IPS-15b (cell line): Measurements from ENCODE around the gene DYTN.

ENCODE experiments used
- H3K27me3 ChIP-seq: one replicate; pipeline ENCODE4 v1.6.1; 2013; ENCODE audit warnings: low read length; ENCODE audit not compliant: control insufficient read depth, insufficient read depth
- H3K36me3 ChIP-seq: one replicate; pipeline ENCODE4 v1.6.1; 2013; ENCODE audit warnings: low read length; ENCODE audit not compliant: control insufficient read depth, insufficient read depth
- H3K4me1 ChIP-seq: one replicate; pipeline ENCODE4 v1.6.1; 2013; ENCODE audit warnings: mild to moderate bottlenecking, low read length; ENCODE audit not compliant: control insufficient read depth, insufficient read depth
- H3K4me3 ChIP-seq: one replicate; pipeline ENCODE4 v1.5.1; 2013; ENCODE audit warnings: low read depth, low read length
- H3K9ac ChIP-seq: one replicate; pipeline ENCODE4 v1.6.1; 2013; ENCODE audit warnings: low read depth, mild to moderate bottlenecking, low read length
- H3K9me3 ChIP-seq: one replicate; pipeline ENCODE4 v1.6.1; 2013; ENCODE audit warnings: mild to moderate bottlenecking, low read length; ENCODE audit not compliant: control insufficient read depth, insufficient read depth

The DYTN gene

DNA sequence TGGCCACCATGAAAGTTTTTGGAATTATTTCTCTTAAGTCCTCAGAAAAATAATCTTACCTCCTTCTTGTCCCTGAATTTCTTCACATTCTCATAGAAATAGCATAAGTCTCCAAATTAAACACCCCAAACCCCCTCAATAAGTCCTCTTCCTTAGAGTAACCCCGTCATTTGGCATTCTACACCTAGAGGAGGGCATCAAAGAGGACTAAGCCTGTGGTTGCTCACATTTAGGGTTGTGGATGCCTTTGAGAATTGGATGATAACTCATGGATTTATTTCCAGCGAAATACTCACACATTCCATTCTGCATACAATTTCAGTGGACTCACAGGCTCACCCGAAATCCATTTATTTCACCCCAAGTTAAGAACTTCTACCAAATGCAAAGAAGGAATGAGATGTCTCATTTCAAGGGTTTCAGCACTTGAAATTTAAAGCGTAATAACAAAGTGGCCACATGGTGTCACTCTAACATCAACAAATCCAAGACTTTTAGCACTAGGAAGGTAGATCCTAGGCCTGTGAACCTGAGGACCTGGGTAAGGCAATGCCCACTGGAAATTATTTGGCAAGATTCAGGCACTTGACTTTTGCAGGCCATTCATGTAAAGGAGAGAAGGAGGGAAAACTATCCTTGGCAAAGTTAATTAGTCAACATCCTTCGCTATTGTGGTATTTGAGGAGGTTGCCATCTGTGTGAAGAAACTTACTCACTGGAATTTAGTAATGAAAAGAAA is 24.6 kb downstream of the DYTN start:
- Histone ChIP-seq H3K4me1 (no peaks in the 10 kb centered on the region), H3K27me3 (no peaks in the 10 kb centered on the region), H3K4me3 (no peak overlapping the region), H3K9me3 (no peaks in the 10 kb centered on the region), H3K9ac (no peak overlapping the region), H3K36me3 (no peaks in the 10 kb centered on the region)

DNA sequence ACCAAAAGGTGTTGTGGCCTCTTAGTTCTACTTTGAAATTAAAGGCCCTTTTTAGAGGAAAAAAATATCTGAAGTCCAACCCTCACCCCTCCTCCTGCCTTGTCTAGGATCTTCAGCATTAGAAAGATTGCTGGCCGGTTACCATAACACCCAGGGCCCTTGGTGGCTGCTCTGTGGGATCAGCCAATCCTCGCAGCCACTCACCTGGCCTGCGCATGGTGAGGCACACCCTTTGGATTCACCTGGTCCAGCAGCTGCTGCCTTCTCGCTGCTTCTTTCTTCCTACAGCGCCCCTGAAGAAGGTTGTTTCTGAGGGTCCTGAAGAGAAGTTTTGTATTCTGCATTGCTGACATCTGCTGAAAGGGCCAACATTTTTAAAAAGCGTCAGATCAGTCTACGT is 25.2 kb downstream of the DYTN start:
- no peaks in the 10 kb centered on the region for H3K9me3 ChIP-seq
- no peaks in the 10 kb centered on the region for H3K36me3 ChIP-seq
- H3K4me3 ChIP-seq: no peak overlapping the region
- no peaks in the 10 kb centered on the region for H3K27me3 ChIP-seq
- no peaks in the 10 kb centered on the region for H3K4me1 ChIP-seq
- H3K9ac ChIP-seq: no peak overlapping the region

DNA sequence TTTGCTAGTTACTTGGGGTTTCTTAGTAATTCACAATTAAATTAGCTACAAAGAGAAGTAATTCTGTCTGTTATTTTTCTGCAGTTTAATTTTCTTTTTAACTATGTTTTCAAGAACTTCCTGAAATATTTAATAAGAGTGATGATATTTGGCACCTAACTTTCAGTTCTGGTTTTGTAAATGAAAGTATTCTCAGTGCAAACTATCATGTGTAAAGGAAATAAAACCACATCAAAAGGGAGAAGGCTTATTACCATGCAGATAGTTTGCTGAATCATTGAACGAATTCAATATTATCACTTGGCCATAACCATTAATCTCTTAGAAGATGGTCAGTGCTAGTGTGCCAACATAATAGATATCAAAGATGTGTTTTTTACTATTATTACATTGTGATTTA is 29.2 kb downstream of the DYTN start:
- Histone ChIP-seq H3K4me3 (no peak overlapping the region), H3K36me3 (no peaks in the 10 kb centered on the region), H3K4me1 (no peaks in the 10 kb centered on the region), H3K9me3 (no peaks in the 10 kb centered on the region), H3K9ac (no peak overlapping the region), H3K27me3 (no peaks in the 10 kb centered on the region)

DNA sequence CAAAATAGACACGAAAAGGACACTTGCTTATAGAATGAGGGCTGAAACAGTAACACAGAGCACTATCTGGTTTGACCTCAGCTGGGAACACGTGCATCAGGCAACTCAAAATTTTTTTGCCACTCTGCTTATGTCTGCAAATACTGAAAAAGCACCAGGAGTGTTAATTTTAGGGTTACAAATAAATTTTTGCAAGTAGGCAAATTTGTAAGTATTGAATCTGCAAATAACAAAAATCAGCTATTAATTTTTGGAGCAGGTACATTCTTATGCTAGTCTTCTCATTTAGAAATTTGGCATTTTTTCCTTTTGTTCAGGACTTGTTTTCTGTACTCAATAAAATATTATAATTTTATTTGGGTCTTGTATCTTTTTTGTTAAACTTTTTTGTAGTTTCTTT is 29.7 kb downstream of the DYTN start:
- Histone ChIP-seq H3K9ac (no peak overlapping the region), H3K4me1 (no peaks in the 10 kb centered on the region)

DNA sequence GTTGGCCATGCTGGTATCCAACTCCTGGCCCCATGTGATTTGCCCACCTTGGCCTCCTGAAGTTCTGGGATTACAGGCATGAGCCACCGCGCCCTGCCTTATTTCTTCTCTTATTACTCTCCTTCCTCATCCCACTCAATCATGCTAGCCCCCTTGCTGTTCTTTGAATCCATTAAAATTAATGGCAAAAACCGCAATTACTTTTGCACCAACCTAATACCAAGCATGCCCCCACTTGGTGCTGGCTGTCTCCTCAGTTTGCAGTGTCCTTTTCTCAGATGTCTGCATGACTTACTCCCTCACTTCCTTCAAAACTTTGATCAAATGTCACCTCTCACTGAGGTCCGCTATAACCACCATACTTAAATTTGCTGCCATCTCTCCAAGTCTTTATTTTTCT is 34.6 kb downstream of the DYTN start:
- Histone ChIP-seq H3K9me3 (no peaks in the 10 kb centered on the region), H3K4me3 (no peak overlapping the region), H3K27me3 (no peaks in the 10 kb centered on the region), H3K9ac (no peak overlapping the region), H3K36me3 (no peaks in the 10 kb centered on the region), H3K4me1 (no peaks in the 10 kb centered on the region)

More for the DNA sequence above, 29.7 kb downstream of the DYTN start:
- no peaks in the 10 kb centered on the region for H3K9me3 ChIP-seq
- no peaks in the 10 kb centered on the region for H3K27me3 ChIP-seq
- no peak overlapping the region for H3K4me3 ChIP-seq
- no peaks in the 10 kb centered on the region for H3K36me3 ChIP-seq

DNA sequence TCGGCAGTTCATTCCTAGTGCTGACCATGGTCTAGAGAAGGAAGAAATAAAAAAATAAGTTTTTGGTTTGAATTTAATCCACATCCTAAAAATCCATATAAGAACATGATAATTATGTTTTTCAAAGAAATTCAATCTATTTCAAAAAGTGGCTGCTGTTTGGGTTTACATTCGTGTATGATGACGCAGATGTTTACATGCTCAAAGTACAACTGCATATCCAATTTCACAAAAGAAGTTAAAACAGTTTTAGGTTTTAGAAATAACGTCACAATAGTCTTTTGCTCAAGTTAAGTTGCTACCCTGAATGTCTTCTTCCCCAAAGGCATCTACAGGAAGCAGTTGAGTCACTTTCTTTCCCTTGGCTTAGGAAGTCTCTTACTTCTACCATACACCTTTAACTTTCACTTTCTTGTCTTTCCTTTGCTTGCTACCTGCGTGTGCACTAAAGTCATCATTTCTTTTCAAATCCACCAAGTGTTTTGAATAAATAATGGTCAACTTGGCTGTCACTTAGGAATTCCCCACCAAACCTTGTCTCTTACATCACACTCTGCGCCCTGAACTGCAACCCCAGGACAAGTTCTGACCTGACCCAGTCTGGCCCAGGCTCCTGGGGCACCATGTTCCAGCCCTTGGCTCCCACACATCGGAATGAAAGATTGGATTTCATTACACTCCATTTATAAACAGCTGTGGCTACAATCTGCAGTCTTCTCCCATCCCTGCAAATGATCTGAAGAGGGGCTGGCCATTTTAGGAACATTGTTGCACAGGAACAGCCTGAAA is 47.5 kb downstream of the DYTN start:
- no peaks in the 10 kb centered on the region for H3K9me3 ChIP-seq
- H3K4me3 ChIP-seq: no peak overlapping the region
- no peaks in the 10 kb centered on the region for H3K36me3 ChIP-seq
- H3K4me1 ChIP-seq: no peaks in the 10 kb centered on the region
- no peak overlapping the region for H3K9ac ChIP-seq
- H3K27me3 ChIP-seq: no peaks in the 10 kb centered on the region

DNA sequence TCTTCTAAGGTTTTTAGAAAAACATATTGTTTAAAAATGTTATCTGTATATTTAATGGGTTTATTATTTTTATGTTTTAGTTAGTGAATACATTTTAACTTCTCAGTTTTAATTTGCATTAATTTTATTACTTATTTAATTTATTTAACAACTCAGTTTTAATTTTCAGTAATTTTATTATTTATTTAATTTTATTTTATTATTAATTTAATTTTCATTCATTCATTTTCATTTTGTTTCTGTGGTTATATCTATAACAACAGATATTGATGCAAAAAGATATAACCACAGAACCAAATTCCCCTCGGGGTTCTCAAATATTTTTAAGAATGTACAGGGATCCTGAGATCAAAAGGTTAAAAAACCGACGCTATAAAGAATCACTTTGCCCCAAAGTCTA is 52.9 kb downstream of the DYTN start:
- peaks cover 5% of the 10 kb centered on the region for H3K27me3 ChIP-seq
- no peak overlapping the region for H3K4me3 ChIP-seq
- no peaks in the 10 kb centered on the region for H3K9me3 ChIP-seq
- H3K9ac ChIP-seq: no peak overlapping the region
- no peaks in the 10 kb centered on the region for H3K36me3 ChIP-seq
- H3K4me1 ChIP-seq: no peaks in the 10 kb centered on the region

DNA sequence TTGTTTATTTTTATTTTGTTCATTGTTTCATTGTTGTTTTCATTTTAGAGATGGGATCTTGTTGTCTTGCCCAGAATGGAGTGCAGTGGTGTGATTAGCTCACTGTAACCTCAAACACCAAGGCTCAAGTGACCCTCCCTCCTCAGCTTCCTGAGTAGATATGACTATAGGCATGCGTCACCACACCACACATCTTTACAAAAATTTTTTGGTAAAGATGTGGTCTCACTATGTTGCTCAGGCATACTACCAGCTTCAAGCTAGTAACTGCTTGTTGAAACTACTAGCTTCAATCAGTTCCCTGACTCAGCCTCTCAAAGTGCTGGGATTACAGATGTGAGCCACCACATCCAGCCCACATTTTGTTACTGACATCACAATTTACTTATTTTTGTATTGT is 61.1 kb downstream of the DYTN start:
- H3K4me3 ChIP-seq: no peak overlapping the region
- H3K4me1 ChIP-seq: no peaks in the 10 kb centered on the region
- no peaks in the 10 kb centered on the region for H3K27me3 ChIP-seq
- H3K9me3 ChIP-seq: no peaks in the 10 kb centered on the region
- H3K36me3 ChIP-seq: no peaks in the 10 kb centered on the region
- no peak overlapping the region for H3K9ac ChIP-seq

DNA sequence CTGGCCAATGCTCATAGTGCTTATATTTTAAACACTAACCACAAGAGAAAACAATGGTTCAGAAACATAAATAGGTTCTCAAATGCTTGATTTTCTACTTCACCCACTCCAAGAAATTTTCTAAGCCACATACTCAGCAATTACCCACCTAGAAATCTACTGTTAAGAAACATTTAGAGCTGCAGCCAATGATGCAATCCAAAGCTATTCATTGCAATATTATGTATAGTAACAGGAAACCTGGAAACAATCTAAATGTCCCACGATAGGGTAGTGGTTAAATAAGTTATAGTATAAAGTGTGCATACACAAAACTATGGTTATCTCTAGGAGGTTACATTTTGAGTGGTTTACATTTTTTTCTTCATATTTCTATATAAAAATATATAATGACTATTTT is 70.2 kb downstream of the DYTN start:
- Histone ChIP-seq H3K9me3 (no peaks in the 10 kb centered on the region), H3K36me3 (no peaks in the 10 kb centered on the region), H3K9ac (no peak overlapping the region), H3K4me1 (no peaks in the 10 kb centered on the region), H3K27me3 (peaks cover 21% of the 10 kb centered on the region), H3K4me3 (no peak overlapping the region)

DNA sequence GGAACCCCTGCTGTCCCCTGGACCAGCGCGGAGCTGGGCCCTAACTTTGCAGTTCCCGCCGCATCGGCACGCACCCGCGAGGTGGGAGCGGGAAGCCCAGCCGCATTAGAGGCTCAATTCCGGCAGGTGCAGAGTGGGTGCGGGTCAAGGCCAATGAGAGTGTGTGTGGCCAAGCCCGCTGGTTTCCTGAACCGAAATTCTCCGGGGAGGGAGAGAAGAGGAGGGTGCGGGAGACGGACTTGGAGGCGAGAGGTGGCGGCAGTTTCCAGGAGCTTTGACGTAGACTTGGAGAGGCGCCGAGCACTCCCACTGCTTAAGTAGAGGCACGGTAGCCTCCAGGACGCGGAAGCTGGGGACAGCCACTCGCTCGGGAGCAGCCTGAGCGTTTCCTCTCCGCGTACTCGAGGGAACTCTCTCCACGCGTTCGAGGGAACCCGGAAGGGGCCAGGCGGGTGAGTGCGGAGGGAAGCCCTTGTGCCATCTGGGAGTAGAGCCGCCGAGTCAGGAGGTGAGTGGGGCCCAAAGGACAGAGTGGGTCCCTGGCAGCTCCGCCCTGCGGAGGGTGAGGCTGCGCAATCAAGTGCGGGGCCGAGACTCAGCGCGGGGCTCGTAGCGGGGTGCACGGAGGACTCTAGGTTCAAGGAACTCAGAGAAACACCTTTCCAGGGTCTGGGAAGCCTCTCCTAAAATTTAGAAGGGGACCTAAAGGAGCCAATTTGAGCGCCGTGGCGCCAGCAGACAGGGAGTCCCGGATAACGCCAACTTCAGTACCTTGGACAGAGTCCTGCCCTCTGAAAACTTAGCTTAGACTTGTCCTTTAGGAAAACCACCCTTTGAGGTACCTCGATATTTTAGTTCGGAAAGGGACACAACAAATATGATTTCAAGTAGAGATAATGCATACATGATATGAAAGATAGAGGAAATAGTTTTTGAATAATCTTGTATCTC is 75.8 kb downstream of the DYTN start, which contains the start of gene FAM237A:
FAM237A (plus strand) TSS at position 413 of the 951 bp plus-strand sequence. CDS start 1,750 bp downstream, outside the sequence.
- Histone ChIP-seq H3K36me3 (no peaks in the 10 kb centered on the region), H3K9me3 (no peaks in the 10 kb centered on the region), H3K4me1 (no peaks in the 10 kb centered on the region), H3K27me3 (peaks cover 75% of the 10 kb centered on the region), H3K9ac (no peak within 1 kb of the TSS), H3K4me3 (peak within 1 kb of the TSS; percentile 74)

DNA sequence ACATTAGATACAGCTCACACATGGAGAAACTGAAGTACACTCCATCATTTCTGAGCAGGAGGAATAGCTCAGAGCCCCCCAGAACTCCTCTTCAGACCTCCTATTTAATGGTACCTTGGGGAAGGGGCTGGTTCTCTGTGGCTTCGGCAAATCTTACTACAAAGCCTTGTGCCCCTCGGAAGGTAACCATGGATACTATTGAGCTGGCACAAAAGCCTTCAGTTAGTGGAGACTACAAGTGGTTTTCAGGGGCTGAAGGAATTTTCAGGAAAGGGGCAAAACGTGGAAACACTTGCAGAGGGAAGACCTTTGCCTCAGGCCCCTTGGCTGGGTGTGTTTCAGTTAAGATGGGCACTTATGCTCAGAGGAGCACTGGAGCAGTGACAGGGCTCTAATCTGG is 77.0 kb downstream of the DYTN start:
- H3K4me1 ChIP-seq: no peaks in the 10 kb centered on the region
- H3K27me3 ChIP-seq: peaks cover 75% of the 10 kb centered on the region
- H3K36me3 ChIP-seq: no peaks in the 10 kb centered on the region
- H3K9me3 ChIP-seq: no peaks in the 10 kb centered on the region
- no peak overlapping the region for H3K9ac ChIP-seq
- peak overlapping the region; percentile 74 for H3K4me3 ChIP-seq
